ENCODE data around the gene TARS1.

Gene TARS1

GRCh38 chr5:33457817-33458216, 17.1 kb downstream of the TARS1 start:
- Mint-ChIP-seq H3K4me3 (no peak overlapping the region), H3K9me3 (no peaks in the 10 kb centered on the region), H3K4me1 (no peaks in the 10 kb centered on the region), H3K27me3 (no peaks in the 10 kb centered on the region), H3K36me3 (peaks cover 28 to 41% of the 10 kb centered on the region in 2 donors), H3K27ac (no peak overlapping the region)
- DNase-seq (no peak), ATAC-seq (replicated peaks) (no peak)

DNA sequence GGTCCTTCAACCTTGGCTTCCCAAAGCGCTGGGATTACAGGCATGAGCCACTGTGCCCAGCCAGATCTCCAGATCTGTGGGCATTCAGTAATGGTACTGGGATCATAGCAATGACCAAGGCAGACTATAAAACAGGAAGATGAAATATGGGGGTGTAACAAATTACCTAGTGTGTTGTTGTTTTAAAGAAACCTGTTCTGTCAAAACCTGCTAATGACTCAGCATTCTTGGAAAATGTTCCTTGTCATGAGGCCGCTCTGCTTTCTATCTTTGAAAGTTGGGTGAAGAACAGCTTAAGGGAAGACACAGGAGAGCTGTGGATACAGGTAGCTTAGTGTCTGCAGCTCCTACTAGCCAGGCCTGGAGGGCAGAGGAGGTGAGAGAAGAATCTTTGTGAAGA, 19.4 kb downstream of the TARS1 start:
- Mint-ChIP-seq H3K9me3 (no peaks in the 10 kb centered on the region), H3K27ac (no peak overlapping the region), H3K36me3 (peaks cover 31 to 43% of the 10 kb centered on the region in 2 donors), H3K4me3 (no peak overlapping the region), H3K4me1 (no peaks in the 10 kb centered on the region), H3K27me3 (no peaks in the 10 kb centered on the region)
- no peak for DNase-seq
- no peak for ATAC-seq (replicated peaks)

DNA sequence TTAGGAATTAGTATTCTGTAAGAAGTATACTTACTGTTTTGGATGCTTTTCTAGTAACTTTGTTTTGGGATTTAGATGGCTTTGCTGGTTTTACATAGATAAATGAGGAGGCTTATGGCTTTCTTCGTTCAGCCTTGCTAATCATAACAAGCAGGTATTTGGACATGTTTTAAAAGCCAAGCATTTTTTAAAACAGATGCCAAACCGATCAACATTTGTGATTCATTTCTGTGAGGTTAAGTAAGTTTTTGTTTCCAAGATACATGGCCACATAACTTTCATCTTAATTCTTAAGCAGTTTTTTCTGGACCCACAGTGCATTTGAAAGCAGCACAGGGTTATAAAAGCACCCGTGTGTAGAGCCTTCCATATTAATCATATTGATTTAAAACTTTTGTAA, 21.7 kb downstream of the TARS1 start:
- ATAC-seq (replicated peaks) (no peak), DNase-seq (no peak)
- Mint-ChIP-seq H3K9me3 (no peaks in the 10 kb centered on the region), H3K4me3 (no peak overlapping the region), H3K36me3 (peaks cover 30 to 41% of the 10 kb centered on the region in 2 donors), H3K27ac (no peak overlapping the region), H3K27me3 (no peaks in the 10 kb centered on the region), H3K4me1 (no peaks in the 10 kb centered on the region)

DNA sequence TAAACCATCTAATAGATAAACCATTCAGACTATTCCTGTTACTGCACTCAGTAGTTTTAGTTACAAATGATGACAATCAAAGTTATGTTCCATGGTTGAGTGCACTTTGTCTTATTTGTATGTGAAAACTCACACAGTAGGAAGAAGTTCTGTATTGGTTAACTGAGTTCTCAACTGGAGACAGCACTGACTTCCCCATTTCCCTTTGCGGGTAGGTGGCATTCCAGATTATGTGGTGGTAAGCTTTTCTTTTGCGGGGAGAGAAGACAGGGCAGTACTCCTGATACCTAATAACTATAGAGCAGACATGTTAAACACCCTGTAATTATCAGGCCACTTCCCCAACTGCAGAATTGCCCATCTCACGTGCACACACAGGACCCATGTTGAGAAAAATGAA, 24.4 kb downstream of the TARS1 start:
- H3K4me1 Mint-ChIP-seq: no peaks in the 10 kb centered on the region
- H3K4me3 Mint-ChIP-seq: no peak overlapping the region
- H3K27ac Mint-ChIP-seq: no peak overlapping the region
- no peaks in the 10 kb centered on the region for H3K27me3 Mint-ChIP-seq
- ATAC-seq (replicated peaks) (no peak), DNase-seq (no peak)
- H3K9me3 Mint-ChIP-seq: no peaks in the 10 kb centered on the region
- H3K36me3 Mint-ChIP-seq: peaks cover 39 to 50% of the 10 kb centered on the region in 2 donors

GRCh38 chr5:33468775-33469435, 28.1 kb downstream of the TARS1 start:
- Mint-ChIP-seq H3K27ac (no peak overlapping the region), H3K4me3 (no peak overlapping the region), H3K4me1 (no peaks in the 10 kb centered on the region), H3K36me3 (peaks cover 43 to 60% of the 10 kb centered on the region in 2 donors), H3K27me3 (no peaks in the 10 kb centered on the region), H3K9me3 (peaks cover 3 to 4% of the 10 kb centered on the region in 2 donors)
- DNase-seq: no peak
- no peak for ATAC-seq (replicated peaks)

GRCh38 chr5:33470544-33470943, 29.8 kb downstream of the TARS1 start:
- Mint-ChIP-seq H3K9me3 (peaks cover 17 to 20% of the 10 kb centered on the region in 2 donors), H3K27me3 (no peaks in the 10 kb centered on the region), H3K36me3 (peaks cover 57 to 73% of the 10 kb centered on the region in 2 donors), H3K27ac (no peak overlapping the region), H3K4me1 (peaks cover 4 to 5% of the 10 kb centered on the region in 2 donors), H3K4me3 (no peak overlapping the region)
- no peak for DNase-seq
- no peak for ATAC-seq (replicated peaks)

- Mint-ChIP-seq H3K27ac (no peak overlapping the region), H3K36me3 (peaks cover 63 to 86% of the 10 kb centered on the region in 2 donors), H3K4me1 (peaks cover 4 to 8% of the 10 kb centered on the region in 2 donors), H3K4me3 (no peak overlapping the region), H3K9me3 (peaks cover 20 to 29% of the 10 kb centered on the region in 2 donors), H3K27me3 (no peaks in the 10 kb centered on the region)
- DNase-seq (no peak), ATAC-seq (replicated peaks) (no peak)
Observed at GRCh38 chr5:33472805-33473409, 32.1 kb downstream of the TARS1 start.

GRCh38 chr5:33474004-33474403, 33.2 kb downstream of the TARS1 start:
- H3K27me3 Mint-ChIP-seq: no peaks in the 10 kb centered on the region
- DNase-seq: no peak
- peaks cover 20 to 29% of the 10 kb centered on the region in 2 donors for H3K9me3 Mint-ChIP-seq
- H3K27ac Mint-ChIP-seq: no peak overlapping the region
- peaks cover 4 to 8% of the 10 kb centered on the region in 2 donors for H3K4me1 Mint-ChIP-seq
- no peak for ATAC-seq (replicated peaks)
- H3K36me3 Mint-ChIP-seq: peaks cover 63 to 82% of the 10 kb centered on the region in 2 donors
- H3K4me3 Mint-ChIP-seq: no peak overlapping the region

DNA sequence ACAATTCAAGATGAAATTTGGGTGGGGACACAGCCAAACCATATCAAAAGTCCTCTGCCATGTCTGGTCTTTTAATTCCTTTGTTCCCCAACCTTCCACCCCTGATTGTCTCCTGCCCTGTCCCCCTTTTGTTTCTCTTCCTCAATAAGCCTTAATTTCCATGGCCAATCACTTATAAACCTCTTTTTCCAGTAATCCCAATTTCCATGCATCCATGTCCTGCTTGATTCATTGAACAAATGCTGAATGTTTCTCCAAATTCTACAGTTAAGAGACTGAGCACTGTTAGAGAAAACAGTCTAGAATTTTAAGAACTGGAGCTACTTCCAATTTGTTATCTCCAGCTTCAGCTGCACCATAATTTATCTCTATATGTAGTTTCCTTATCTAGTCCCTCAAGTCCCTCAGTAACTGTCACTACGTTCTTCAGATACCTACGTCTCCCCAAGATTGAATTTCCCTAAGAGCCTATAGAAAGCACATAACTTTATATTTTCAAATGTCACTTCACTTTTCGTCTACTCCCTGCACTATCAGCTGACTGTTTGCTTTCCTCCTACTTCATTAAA, 34.2 kb downstream of the TARS1 start:
- ATAC-seq (replicated peaks): no peak
- H3K27me3 Mint-ChIP-seq: no peaks in the 10 kb centered on the region
- H3K36me3 Mint-ChIP-seq: peaks cover 65 to 84% of the 10 kb centered on the region in 2 donors
- peaks cover 4 to 8% of the 10 kb centered on the region in 2 donors for H3K4me1 Mint-ChIP-seq
- H3K27ac Mint-ChIP-seq: no peak overlapping the region
- peaks cover 20 to 29% of the 10 kb centered on the region in 2 donors for H3K9me3 Mint-ChIP-seq
- no peak overlapping the region for H3K4me3 Mint-ChIP-seq
- DNase-seq: no peak

DNA sequence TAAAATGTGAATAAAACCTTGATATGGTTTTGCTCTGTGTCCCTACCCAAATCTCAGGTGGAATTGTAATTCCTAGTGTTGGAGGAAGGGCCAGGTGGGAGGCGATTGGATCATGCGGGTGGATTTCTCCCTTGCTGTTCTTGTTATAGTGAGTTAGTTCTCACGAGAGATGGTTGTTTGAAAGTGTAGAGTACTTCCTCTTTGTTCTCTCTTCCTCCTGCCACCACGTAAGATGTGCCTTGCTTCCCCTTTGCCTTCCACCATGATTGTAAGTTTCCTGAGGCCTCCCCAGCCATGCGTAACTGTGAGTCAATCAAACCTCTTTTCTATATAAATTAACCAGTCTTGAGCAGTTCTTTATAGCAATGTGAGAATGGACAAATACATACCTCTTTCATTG, 34.9 kb downstream of the TARS1 start:
- ATAC-seq (replicated peaks) (no peak), DNase-seq (no peak)
- Mint-ChIP-seq H3K9me3 (peaks cover 20 to 29% of the 10 kb centered on the region in 2 donors), H3K36me3 (peaks cover 63 to 82% of the 10 kb centered on the region in 2 donors), H3K27me3 (no peaks in the 10 kb centered on the region), H3K27ac (no peak overlapping the region), H3K4me1 (peaks cover 4 to 8% of the 10 kb centered on the region in 2 donors), H3K4me3 (no peak overlapping the region)

DNA sequence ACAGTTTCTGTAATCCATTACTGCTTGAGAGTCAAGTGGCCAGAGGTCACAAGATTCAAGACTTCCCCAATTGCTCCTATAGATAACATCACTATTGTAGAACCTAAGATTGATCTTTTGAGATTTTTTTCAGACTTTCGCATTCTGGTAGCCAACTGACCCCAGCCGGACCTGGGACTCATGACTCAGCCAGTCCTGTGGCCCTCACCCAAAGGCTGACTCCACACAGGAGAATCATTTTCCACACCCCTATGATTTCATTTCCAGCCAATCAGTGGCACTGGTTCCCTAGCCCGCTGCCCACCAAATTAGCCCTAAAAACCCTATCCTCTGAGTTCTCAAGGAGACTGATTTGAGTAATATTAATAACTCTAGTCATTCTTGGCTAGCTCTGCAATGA, 36.2 kb downstream of the TARS1 start:
- no peak overlapping the region for H3K27ac Mint-ChIP-seq
- no peaks in the 10 kb centered on the region for H3K27me3 Mint-ChIP-seq
- H3K9me3 Mint-ChIP-seq: peaks cover 20 to 29% of the 10 kb centered on the region in 2 donors
- peaks cover 58 to 72% of the 10 kb centered on the region in 2 donors for H3K36me3 Mint-ChIP-seq
- peaks cover 4 to 8% of the 10 kb centered on the region in 2 donors for H3K4me1 Mint-ChIP-seq
- no peak for ATAC-seq (replicated peaks)
- no peak for DNase-seq
- H3K4me3 Mint-ChIP-seq: no peak overlapping the region

DNA sequence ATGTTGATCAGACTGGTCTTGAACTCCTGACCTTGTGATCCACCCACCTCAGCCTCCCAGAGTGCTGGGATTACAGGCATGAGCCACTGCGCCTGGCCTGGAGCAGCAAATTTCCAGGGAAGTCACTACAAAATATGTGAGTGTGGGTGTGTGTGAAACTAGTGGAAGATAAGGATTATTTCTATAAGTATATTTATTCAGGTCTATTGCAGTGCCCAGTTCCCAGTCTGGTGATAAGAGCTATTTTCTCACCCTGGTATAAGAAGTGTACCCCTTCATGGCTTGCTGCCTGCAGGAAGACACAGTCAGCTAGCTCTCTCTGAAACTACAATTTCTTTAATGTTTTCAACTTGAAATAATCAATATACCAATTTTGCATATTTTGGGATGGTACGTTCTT, 37.1 kb downstream of the TARS1 start:
- H3K4me3 Mint-ChIP-seq: no peak overlapping the region
- ATAC-seq (replicated peaks): no peak
- DNase-seq: no peak
- peaks cover 4 to 8% of the 10 kb centered on the region in 2 donors for H3K4me1 Mint-ChIP-seq
- H3K27ac Mint-ChIP-seq: no peak overlapping the region
- H3K9me3 Mint-ChIP-seq: peaks cover 20 to 29% of the 10 kb centered on the region in 2 donors
- no peaks in the 10 kb centered on the region for H3K27me3 Mint-ChIP-seq
- peaks cover 53 to 67% of the 10 kb centered on the region in 2 donors for H3K36me3 Mint-ChIP-seq

GRCh38 chr5:33479311-33479710, 38.5 kb downstream of the TARS1 start:
- DNase-seq (no peak), ATAC-seq (replicated peaks) (no peak)
- Mint-ChIP-seq H3K4me3 (no peak overlapping the region), H3K36me3 (peaks cover 43 to 58% of the 10 kb centered on the region in 2 donors), H3K9me3 (peaks cover 12 to 21% of the 10 kb centered on the region in 2 donors), H3K4me1 (peaks cover 4 to 8% of the 10 kb centered on the region in 2 donors), H3K27ac (no peak overlapping the region), H3K27me3 (no peaks in the 10 kb centered on the region)

- DNase-seq (no peak), ATAC-seq (replicated peaks) (no peak)
- H3K9me3 Mint-ChIP-seq: peaks cover 3 to 6% of the 10 kb centered on the region in 2 donors
- H3K27me3 Mint-ChIP-seq: no peaks in the 10 kb centered on the region
- no peak overlapping the region for H3K27ac Mint-ChIP-seq
- peaks cover 27 to 46% of the 10 kb centered on the region in 2 donors for H3K36me3 Mint-ChIP-seq
- H3K4me3 Mint-ChIP-seq: no peak overlapping the region
- no peaks in the 10 kb centered on the region for H3K4me1 Mint-ChIP-seq
Observed at GRCh38 chr5:33480876-33481275, 40.1 kb downstream of the TARS1 start.

- DNase-seq (no peak), ATAC-seq (replicated peaks) (no peak)
- peaks cover 17 to 34% of the 10 kb centered on the region in 2 donors for H3K36me3 Mint-ChIP-seq
- no peaks in the 10 kb centered on the region for H3K4me1 Mint-ChIP-seq
- no peaks in the 10 kb centered on the region for H3K27me3 Mint-ChIP-seq
- no peaks in the 10 kb centered on the region for H3K9me3 Mint-ChIP-seq
- peak overlapping the region; percentile 31 for H3K27ac Mint-ChIP-seq
- no peak overlapping the region for H3K4me3 Mint-ChIP-seq
Observed at GRCh38 chr5:33482335-33482734, 41.6 kb downstream of the TARS1 start.

Measured in stimulated activated naive B cell treated with anti-CD40 and anti-IgM and Interleukin-4, amounts not matched to agents 10 μg/mL and 1 μg/mL and 100 μg/mL, for 72 hours (primary cell).